AG04450 (cell line): ENCODE results near the gene QTRT2. TPM values are rescaled to one million over a fixed set of nuclear protein-coding genes. Genes with fewer than 3 reads are reported as not detected.

ENCODE experiments used
- CTCF ChIA-PET: fragments of 300-600, 350-600 bp; formaldehyde crosslinking; extraction: SDS; loops from one replicate; lab custom pipeline; 2022; ENCODE audit warnings: antibody characterized with exemption, inconsistent platforms; lab: Charles Lee
- POLR2A ChIA-PET: fragments of 350-600 bp; formaldehyde crosslinking; extraction: SDS; loops from one replicate; lab custom pipeline; 2021; ENCODE audit warnings: antibody characterized with exemption, inconsistent platforms; lab: Yijun Ruan, JAX
- DNase-seq: peaks from one replicate; pipeline ENCODE4 v3.0.0-alpha.2; 2011; ENCODE audit warnings: low read depth, low spot score
- H3K27ac ChIP-seq: one replicate; pipeline ENCODE4 v1.5.1; 2012; ENCODE audit warnings: low read depth, low read length, control low read depth
- H3K27me3 ChIP-seq: one replicate; pipeline ENCODE4 v1.6.0; 2012; ENCODE audit warnings: low read length; ENCODE audit not compliant: control insufficient read depth, insufficient read depth
- H3K4me3 ChIP-seq: 2 replicates; pipeline ENCODE4 v1.5.1; 2011; ENCODE audit warnings: mild to moderate bottlenecking, low read depth, low read length, control low read depth
- H3K9me3 ChIP-seq: 2 replicates; pipeline ENCODE4 v1.5.1; 2012; ENCODE audit warnings: low read length; ENCODE audit not compliant: control insufficient read depth, insufficient read depth
- polyA plus RNA-seq: library from polyadenylated mRNA; depleted of rRNA; stranded (reverse); fragments of >200 nt; gene quantifications from 2 replicates; pipeline ENCODE4 v1.2.3, GENCODE V29; 2011
- TF ChIP-seq, protein P1 (sequence below): IDR thresholded peaks from 2 replicates; pipeline ENCODE4 v1.5.1; 2011; ENCODE audit warnings: low read depth, low read length, control low read depth, inconsistent platforms

Gene QTRT2
- polyA plus RNA-seq, 1 experiment: 10.8 TPM

DNA sequence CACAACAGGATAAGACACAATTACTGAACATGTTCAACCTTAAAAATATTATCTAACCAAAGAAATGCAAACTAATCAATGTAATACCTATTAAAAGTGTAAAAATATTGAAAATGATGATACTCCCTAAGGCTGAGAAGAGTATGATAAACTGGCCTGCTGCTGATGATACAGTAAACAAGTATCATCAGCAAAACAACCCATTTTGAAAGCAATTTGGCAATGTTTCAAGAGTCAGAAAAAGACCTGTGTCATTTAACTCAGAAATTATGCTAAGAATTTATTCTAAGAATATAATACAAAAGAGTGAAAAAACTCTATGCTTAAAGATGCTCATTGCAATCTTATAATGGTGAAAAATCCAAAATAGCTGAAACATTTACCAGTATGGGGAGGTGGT lies 22.3 kb upstream of the QTRT2 start:
- CTCF ChIA-PET: interaction anchor here (0.5 to 0.7 kb wide), 2 partner anchors 13 to 924 kb away, joined by 3 to 8 read pairs; no protein-coding TSS in a partner anchor
- Histone ChIP-seq H3K27ac (no peak overlapping the region), H3K9me3 (no peaks in the 10 kb centered on the region), H3K4me3 (no peak overlapping the region), H3K27me3 (no peaks in the 10 kb centered on the region)
- POLR2A ChIA-PET: no interaction called here
- TF ChIP-seq, protein P1, sequence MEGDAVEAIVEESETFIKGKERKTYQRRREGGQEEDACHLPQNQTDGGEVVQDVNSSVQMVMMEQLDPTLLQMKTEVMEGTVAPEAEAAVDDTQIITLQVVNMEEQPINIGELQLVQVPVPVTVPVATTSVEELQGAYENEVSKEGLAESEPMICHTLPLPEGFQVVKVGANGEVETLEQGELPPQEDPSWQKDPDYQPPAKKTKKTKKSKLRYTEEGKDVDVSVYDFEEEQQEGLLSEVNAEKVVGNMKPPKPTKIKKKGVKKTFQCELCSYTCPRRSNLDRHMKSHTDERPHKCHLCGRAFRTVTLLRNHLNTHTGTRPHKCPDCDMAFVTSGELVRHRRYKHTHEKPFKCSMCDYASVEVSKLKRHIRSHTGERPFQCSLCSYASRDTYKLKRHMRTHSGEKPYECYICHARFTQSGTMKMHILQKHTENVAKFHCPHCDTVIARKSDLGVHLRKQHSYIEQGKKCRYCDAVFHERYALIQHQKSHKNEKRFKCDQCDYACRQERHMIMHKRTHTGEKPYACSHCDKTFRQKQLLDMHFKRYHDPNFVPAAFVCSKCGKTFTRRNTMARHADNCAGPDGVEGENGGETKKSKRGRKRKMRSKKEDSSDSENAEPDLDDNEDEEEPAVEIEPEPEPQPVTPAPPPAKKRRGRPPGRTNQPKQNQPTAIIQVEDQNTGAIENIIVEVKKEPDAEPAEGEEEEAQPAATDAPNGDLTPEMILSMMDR: no peak
- no peak for DNase-seq

DNA sequence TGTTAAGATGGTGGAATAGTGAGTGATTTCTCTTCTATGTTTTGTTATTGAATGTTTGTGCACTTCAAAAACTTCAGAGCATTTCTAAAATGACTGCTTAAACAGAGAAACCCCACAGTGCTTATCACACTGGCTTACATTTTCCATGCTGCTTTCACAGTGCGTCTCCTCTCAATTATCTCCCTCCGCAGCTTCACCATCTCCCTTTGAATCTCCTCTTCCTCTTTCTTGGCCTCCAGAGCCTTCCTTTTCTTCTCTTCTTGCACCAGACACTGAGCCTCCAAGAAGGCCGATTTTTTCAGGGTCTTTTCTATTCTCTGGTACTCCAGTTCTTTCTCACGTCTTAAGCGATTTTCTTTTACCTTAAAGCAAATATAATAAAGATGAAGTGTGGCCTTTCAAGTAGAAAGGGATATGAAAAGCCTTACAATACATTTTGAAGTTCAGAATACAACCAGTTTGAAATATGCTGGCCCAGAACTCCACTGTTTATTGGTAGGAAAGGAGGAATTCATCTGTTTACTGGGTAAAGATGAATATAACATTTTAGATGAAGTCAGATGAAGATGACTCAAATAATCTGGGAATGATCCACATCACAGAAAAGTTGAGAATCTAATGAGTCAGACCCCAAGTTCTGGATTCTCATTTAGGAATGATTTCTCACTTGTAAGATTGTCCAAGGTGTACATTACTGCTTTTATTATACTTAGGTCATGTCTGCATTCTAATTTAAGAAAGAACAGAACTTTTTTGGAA lies 21.6 kb upstream of the QTRT2 start:
- peak; percentile 15 for DNase-seq
- POLR2A ChIA-PET: no interaction called here
- H3K9me3 ChIP-seq: no peaks in the 10 kb centered on the region
- H3K27ac ChIP-seq: no peak overlapping the region
- no peak overlapping the region for H3K4me3 ChIP-seq
- H3K27me3 ChIP-seq: no peaks in the 10 kb centered on the region
- CTCF ChIA-PET: interaction anchor here (0.5 kb wide), 1 partner anchor 925 kb away, joined by 8 read pairs; no protein-coding TSS in a partner anchor
- TF ChIP-seq, protein P1: no peak

DNA sequence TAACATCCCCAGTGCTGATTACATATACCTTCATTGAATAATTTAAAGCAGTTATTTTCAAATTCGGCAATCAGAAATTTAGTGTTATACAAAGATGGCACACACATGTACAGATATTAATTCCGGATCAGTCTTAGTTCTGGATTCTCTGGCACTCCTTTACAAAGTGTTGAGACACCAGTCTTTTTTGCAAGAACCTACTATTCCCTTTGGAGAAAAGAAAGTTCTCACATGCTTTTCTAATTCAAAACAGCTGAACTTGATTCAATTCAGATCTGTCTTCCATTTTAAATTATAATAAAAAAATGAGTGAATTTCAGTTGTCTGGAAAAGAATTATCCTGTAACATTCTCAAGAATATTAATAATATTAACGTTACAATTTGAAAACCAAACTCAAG lies 20.6 kb upstream of the QTRT2 start:
- no peak for DNase-seq

DNA sequence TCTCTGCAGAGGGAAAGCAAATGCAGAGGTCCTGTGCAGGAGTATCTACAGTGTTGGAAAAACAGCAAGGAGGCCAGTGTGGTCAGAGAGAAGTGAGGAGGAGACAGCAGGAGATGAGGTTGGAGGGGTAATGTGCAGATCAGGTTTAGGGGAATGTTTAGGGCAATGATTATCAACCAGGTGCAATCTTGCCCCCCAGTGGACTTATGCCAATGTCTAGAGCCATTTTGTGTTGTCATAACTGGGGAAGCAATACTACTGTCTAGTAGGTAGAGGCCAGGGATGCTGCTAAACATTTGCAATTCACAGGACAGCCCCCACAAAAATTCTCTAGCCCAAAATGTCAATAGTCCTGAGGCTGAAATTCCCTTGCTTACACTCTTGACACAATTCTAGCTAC lies 13.3 kb upstream of the QTRT2 start:
- CTCF ChIA-PET: interaction anchor here (0.6 kb wide), 1 partner anchor 35 kb away, joined by 3 read pairs; no protein-coding TSS in a partner anchor
- POLR2A ChIA-PET: no interaction called here

More for the DNA sequence above, 20.6 kb upstream of the QTRT2 start:
- Histone ChIP-seq H3K27me3 (no peaks in the 10 kb centered on the region), H3K4me3 (no peak overlapping the region), H3K9me3 (no peaks in the 10 kb centered on the region), H3K27ac (no peak overlapping the region)
- POLR2A ChIA-PET: no interaction called here
- CTCF ChIA-PET: interaction anchor here (1.6 kb wide), 1 partner anchor 191 kb away, joined by 6 read pairs; no protein-coding TSS in a partner anchor
- TF ChIP-seq, protein P1: no peak

More for the DNA sequence above, 13.3 kb upstream of the QTRT2 start:
- no peaks in the 10 kb centered on the region for H3K27me3 ChIP-seq
- no peak overlapping the region for H3K4me3 ChIP-seq
- TF ChIP-seq, protein P1: no peak
- H3K9me3 ChIP-seq: no peaks in the 10 kb centered on the region
- DNase-seq: no peak
- H3K27ac ChIP-seq: no peak overlapping the region
